HG03439 (cell line): ENCODE measurements around the gene MYRIP.

Experiments
- ATAC-seq: cut with Tn5 transposase; IDR thresholded peaks from one replicate; pipeline ENCODE4 v1.9.1; 2021; ENCODE audit warnings: mild to moderate bottlenecking, moderate library complexity; ENCODE audit not compliant: unreplicated experiment

MYRIP gene

GRCh38 chr3:39900462-39901002 lies 91.1 kb downstream of the MYRIP start:
- no peak for ATAC-seq

GRCh38 chr3:39903253-39903652 lies 93.8 kb downstream of the MYRIP start:
- no peak for ATAC-seq

GRCh38 chr3:39905788-39906187 lies 96.4 kb downstream of the MYRIP start:
- no peak for ATAC-seq

DNA sequence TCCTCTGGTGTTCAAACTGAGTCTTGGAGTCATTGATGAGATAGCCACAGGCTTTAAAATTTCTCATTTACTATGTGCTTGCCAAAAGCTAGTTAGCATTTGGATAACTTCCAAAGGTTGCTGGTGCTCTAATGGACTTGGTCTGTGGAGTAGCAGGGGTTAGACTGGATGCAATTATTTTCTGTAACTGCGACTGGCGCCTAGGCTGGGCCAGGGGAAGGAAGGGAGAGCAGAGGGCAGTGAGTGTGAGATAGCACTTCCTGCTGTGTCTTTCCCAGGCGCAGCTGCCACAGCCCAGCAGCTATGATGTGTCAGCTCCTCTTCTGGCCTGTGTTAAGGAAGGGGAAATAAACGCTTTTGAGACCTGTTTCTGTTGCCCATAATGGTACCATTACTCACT lies 98.6 kb downstream of the MYRIP start:
- ATAC-seq: no peak

- no peak for ATAC-seq
Observed at GRCh38 chr3:39910135-39910534, 100.7 kb downstream of the MYRIP start.

DNA sequence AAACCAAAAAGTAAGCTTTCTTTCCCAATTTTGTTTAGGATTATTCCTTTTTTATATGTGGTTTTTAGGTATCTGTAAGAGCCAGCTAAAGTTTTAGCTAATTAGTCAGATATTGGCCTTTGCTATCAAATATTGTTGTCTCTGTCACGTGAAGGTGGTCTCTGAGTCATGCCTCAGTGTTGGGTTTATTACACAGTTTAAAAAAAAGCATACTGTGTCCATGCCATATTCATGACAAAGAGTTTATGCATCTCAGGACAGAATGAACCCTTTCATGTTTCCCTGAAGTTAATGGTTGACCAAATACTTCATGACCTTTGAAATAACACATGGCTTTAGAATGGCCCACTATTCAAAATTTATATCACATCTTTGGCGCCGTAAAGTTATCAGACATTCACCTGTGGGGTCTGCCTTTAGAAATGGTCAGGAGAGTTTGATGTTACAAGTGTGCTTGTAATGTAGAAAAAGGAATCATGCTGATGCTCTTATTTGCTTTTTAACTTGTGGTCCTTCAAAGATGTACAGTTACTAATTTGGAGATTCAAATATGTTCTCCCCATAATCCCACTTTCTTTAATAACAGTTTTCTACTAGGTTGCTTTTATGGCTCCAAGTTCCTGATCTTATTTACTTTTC lies 101.5 kb downstream of the MYRIP start:
- ATAC-seq: no peak

- ATAC-seq: no peak
Observed at GRCh38 chr3:39911465-39912309, 102.3 kb downstream of the MYRIP start.

DNA sequence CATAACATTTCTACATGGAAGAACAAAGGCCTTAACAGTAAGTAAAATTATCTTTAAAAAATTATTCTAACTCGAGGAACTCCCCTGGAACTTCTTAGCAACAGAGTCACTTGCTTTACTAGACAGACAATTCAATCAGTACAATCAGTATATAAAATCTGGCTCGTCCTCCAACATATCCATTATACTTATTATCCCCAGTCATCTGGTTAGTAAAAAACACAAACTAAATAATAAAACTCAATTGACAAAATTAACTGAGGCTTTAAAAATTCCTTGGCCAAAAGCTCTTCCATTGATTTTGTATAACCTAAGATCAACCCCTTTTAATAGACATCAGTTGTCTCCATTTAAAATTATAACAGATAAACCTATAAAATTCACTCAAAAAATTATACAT lies 105.6 kb downstream of the MYRIP start:
- no peak for ATAC-seq

DNA sequence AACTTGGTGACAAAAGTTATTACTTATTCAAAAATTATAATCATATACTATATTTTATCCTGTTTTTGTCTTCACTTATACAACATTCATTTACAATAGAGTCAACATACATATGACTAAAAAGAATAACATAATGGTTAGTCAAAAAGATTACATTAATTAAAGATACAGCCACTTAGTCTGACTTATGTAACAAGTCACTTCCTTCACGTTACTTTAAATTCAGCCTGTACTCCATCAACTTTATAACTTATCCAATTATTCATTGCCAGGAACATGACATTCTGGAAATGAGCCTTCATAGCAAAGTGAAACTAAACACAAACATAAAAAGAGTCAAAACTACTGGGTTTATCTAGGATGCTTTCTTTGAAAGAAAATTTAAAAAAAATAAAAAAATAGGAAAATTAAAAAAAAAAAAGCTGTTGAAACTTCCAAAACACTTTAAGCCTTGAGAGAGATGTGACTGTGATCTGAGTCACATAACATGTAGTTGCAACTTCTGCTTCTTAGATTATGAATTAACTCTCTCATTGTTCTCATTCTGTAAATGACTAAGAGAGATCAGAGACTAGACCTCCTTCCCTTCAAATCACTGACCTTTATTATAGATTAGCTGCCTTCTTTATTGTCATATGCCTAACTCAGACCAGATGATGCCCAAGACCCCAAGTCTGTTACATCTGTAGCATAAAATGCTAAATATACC lies 107.8 kb downstream of the MYRIP start:
- no peak for ATAC-seq

- ATAC-seq: no peak
Observed at GRCh38 chr3:39919281-39919680, 109.9 kb downstream of the MYRIP start.

GRCh38 chr3:39920271-39920670 lies 110.9 kb downstream of the MYRIP start:
- ATAC-seq: no peak

GRCh38 chr3:39927479-39927878 lies 118.1 kb downstream of the MYRIP start:
- ATAC-seq: no peak

DNA sequence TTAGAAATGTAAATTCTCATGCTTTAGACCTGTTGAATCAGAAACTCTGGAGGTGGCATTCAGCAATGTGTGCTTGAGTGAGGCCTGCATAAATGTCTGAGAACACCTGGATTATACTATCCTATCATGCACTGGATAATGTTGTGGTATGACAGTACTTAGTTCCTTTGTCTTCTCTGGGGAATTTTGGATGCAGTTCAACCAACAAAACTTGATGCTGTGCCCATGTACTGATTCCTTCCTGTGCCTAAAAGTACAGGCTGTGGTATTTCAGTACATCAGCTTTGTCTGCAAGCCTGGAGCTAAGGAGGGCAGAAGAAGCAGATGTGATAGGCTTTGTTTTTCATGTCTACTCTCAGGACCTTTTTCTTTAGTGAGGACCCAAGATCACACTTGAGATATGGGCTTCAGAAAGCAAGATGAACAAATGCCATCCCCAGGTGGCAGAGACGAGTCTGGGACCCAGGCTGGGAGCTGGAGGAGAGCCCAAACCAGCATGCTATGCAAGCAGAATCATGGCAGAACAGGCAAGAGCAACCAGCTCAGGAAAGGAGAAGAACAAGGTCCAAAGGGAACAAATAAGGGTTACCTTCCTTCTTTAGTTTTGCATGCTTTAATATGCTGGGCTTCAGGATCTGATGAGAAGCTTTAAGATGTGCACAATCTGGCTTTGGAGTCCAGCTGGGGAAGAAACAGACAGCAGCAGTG lies 124.7 kb downstream of the MYRIP start:
- ATAC-seq: no peak

DNA sequence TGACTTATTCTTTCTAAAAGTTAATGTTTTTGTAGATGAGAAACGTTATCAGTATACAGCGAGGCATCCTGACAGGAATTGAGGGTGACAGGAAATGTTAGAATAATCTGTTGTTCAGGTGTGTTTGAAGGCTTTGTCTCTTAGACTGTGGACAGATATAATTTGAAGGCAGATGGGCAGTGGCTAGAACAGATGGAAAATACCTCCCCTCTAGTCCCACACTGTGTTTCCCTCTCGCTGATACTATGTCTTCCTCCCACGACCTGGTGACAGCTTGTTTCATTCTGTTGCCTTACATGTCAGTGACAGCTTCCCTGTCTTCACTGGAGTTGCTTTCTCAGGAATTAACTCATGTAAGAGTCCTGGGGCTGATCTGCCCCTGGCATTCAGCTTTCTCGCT lies 125.3 kb downstream of the MYRIP start:
- ATAC-seq: no peak

- ATAC-seq: no peak
Observed at GRCh38 chr3:39935261-39935660, 125.9 kb downstream of the MYRIP start.

DNA sequence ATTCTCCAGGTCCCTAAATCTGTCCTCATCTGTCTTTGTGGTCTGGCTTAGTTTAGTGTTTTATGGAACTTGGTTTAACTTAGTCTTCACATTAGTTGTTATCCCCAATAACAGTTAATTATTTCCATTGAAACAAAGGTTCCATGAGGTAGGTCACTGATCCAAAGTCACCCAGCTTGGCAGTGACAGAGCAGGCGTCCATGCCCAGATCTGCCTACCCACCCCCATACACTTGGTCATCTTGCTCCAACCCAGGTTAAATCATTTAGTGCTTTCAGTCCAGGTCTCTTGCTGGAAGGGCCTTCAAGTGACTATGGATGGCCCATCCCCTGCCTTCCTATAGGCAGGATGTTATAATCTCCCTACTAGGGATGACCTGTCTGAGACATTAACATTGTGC lies 127.4 kb downstream of the MYRIP start:
- ATAC-seq: no peak

- no peak for ATAC-seq
Observed at GRCh38 chr3:39937315-39937714, 127.9 kb downstream of the MYRIP start.

DNA sequence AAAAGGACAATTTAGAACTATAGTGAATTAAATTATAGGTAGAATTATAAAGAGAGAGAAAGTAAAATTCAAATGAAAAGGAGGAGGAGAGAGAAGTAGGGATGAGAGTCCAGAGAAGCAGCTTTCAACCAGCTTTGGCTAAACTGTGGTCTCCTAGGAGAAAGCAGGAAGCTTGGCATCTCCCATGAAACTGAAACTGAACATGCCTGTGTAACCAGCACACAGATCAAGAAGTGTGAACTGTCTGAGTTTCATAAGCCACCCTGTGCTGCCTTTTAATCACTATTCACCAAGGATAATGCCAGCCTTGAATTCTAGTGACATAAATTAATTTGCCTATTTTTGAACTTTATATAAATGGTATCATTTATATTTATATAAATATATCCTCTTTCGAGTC lies 128.5 kb downstream of the MYRIP start:
- no peak for ATAC-seq

DNA sequence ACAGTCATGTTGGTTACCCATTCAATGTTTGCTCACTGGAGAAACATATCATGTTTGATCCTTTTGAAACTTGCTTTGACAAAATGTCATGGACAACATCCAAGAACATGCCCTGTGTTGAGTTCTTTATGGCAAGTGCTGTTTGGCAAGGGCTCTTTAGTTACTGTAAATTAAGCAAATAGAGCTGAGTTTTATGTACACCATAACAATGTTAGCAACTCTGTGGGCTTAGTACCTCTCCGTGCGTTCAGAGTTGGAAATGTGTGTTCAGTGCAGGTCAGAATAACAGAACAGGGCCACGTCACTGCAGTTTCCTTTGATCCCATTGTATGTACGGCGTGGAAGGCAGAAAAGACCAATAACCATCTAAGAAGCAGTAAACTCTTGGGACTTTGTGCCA lies 132.5 kb downstream of the MYRIP start:
- no peak for ATAC-seq

DNA sequence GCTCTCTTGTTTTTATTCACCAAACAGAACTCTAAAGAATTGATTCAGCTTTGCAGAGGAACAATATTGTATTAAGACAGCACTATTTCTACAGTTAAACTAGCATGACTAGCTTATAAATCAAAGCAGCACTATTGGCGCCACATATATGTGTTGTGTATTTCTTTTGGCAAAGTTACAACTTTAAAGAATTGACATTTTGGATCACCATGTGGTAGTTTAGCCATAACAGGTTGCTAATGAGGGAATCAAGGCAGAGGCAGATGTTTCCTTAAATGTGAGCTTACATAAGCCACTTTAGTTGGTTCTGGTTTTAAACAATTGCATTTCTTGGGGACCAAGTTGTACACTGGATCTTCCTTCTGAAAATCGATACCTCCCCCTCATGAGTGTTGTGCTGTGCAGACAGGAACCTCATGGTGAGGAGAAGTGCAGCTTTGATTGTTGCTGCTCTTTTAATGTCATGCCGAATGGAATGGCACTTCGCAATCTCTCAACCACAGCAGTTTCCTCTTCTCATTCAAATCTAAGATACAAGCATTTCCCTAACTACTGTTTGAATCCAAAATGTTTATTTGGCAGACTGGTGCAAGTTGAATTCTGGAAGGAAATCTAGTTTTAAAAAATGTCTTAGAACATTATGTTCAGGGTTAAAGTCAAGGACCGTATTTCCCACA lies 151.2 kb downstream of the MYRIP start:
- ATAC-seq: no peak
